H9 (cell line): ENCODE data around the gene TBC1D22A. TPM values are rescaled to one million over a fixed set of nuclear protein-coding genes. Genes with fewer than 3 reads are reported as not detected.

Experiments used
- DNase-seq: peaks from one replicate; pipeline ENCODE4 v3.0.0-alpha.2; 2017
- H2AFZ ChIP-seq: one replicate; pipeline ENCODE4 v1.6.1; 2013; ENCODE audit warnings: mild to moderate bottlenecking, low read length, control low read depth, moderate library complexity
- H2AK5ac ChIP-seq: 2 replicates; pipeline ENCODE4 v1.6.1; 2013; ENCODE audit warnings: low read length, control low read depth, mixed read lengths; ENCODE audit not compliant: insufficient read length
- H2BK120ac ChIP-seq: one replicate; pipeline ENCODE4 v1.6.1; 2013; ENCODE audit warnings: low read depth, mild to moderate bottlenecking, low read length, control low read depth, inconsistent platforms; ENCODE audit not compliant: poor library complexity, severe bottlenecking
- H2BK12ac ChIP-seq: 2 replicates; pipeline ENCODE4 v1.6.1; 2013; ENCODE audit warnings: low read length, control low read depth, mixed read lengths, low read depth; ENCODE audit not compliant: insufficient read length
- H2BK15ac ChIP-seq: 2 replicates; pipeline ENCODE4 v1.6.1; 2013; ENCODE audit warnings: low read depth, low read length, control low read depth
- H2BK20ac ChIP-seq: one replicate; pipeline ENCODE4 v1.6.1; 2013; ENCODE audit warnings: low read depth, mild to moderate bottlenecking, low read length, control low read depth, inconsistent platforms; ENCODE audit not compliant: poor library complexity, severe bottlenecking
- H2BK5ac ChIP-seq: 2 replicates; pipeline ENCODE4 v1.6.1; 2013; ENCODE audit warnings: low read length, control low read depth, mixed read lengths; ENCODE audit not compliant: insufficient read length
- H3K14ac ChIP-seq: 2 replicates; pipeline ENCODE4 v1.6.1; 2013; ENCODE audit warnings: low read length, control low read depth; ENCODE audit not compliant: insufficient read depth
- H3K18ac ChIP-seq: 2 replicates; pipeline ENCODE4 v1.6.1; 2013; ENCODE audit warnings: low read depth, mild to moderate bottlenecking, mixed read lengths, low read length, control low read depth; ENCODE audit not compliant: insufficient read length
- H3K23ac ChIP-seq: 2 replicates; pipeline ENCODE4 v1.6.1; 2013; ENCODE audit warnings: low read length, control low read depth, mixed read lengths, low read depth; ENCODE audit not compliant: insufficient read length
- H3K23me2 ChIP-seq: 2 replicates; pipeline ENCODE4 v1.6.1; 2013; ENCODE audit warnings: low read depth, mild to moderate bottlenecking, mixed read lengths, low read length, control low read depth; ENCODE audit not compliant: insufficient read length, poor library complexity, severe bottlenecking
- H3K27ac ChIP-seq: 2 replicates; pipeline ENCODE4 v1.5.1; 2013; ENCODE audit warnings: low read length, control low read depth, mixed read lengths, low read depth; ENCODE audit not compliant: insufficient read length
- H3K27me3 ChIP-seq: 2 replicates; pipeline ENCODE4 v1.6.1; 2013; ENCODE audit warnings: low read length, control low read depth, inconsistent platforms; ENCODE audit not compliant: insufficient read depth
- H3K4ac ChIP-seq: 2 replicates; pipeline ENCODE4 v1.6.1; 2013; ENCODE audit warnings: low read depth, mild to moderate bottlenecking, control low read depth, inconsistent platforms, low read length, moderate library complexity
- H3K4me1 ChIP-seq: 2 replicates; pipeline ENCODE4 v1.6.1; 2013; ENCODE audit warnings: low read length, control low read depth, inconsistent platforms; ENCODE audit not compliant: insufficient read depth
- H3K4me2 ChIP-seq: 2 replicates; pipeline ENCODE4 v1.6.1; 2013; ENCODE audit warnings: low read length, control low read depth, mixed read lengths; ENCODE audit not compliant: insufficient read length, insufficient read depth
- H3K56ac ChIP-seq: 2 replicates; pipeline ENCODE4 v1.6.1; 2013; ENCODE audit warnings: low read depth, mild to moderate bottlenecking, mixed read lengths, low read length, control low read depth; ENCODE audit not compliant: insufficient read length
- H3K79me1 ChIP-seq: 2 replicates; pipeline ENCODE4 v1.6.1; 2013; ENCODE audit warnings: low read depth, mild to moderate bottlenecking, moderate library complexity, low read length, control low read depth, inconsistent platforms; ENCODE audit not compliant: insufficient read depth, poor library complexity, severe bottlenecking
- H3K79me2 ChIP-seq: 2 replicates; pipeline ENCODE4 v1.6.1; 2013; ENCODE audit warnings: low read length, control low read depth, inconsistent platforms; ENCODE audit not compliant: insufficient read depth
- H3K9ac ChIP-seq: 2 replicates; pipeline ENCODE4 v1.6.1; 2013; ENCODE audit warnings: low read length, control low read depth, mixed read lengths; ENCODE audit not compliant: insufficient read length; ENCODE audit errors: extremely low read depth
- H3K9me3 ChIP-seq: one replicate; pipeline ENCODE4 v1.6.1; 2013; ENCODE audit warnings: low read depth, low read length, inconsistent platforms; ENCODE audit not compliant: control insufficient read depth
- H3T11ph ChIP-seq: one replicate; pipeline ENCODE4 v1.6.1; 2013; ENCODE audit warnings: mild to moderate bottlenecking, low read length, control low read depth, inconsistent platforms
- H4K20me1 ChIP-seq: one replicate; pipeline ENCODE4 v1.6.1; 2013; ENCODE audit not compliant: control insufficient read depth, insufficient read length, insufficient read depth
- H4K5ac ChIP-seq: 2 replicates; pipeline ENCODE4 v1.6.1; 2013; ENCODE audit warnings: low read depth, mild to moderate bottlenecking, mixed read lengths, low read length, control low read depth; ENCODE audit not compliant: insufficient read length
- H4K8ac ChIP-seq: replicated peaks from 2 replicates; pipeline ENCODE4 v1.6.1; 2013; ENCODE audit warnings: low read length, control low read depth, mixed read lengths, low read depth; ENCODE audit not compliant: insufficient read length
- H4K91ac ChIP-seq: 2 replicates; pipeline ENCODE4 v1.6.1; 2013; ENCODE audit warnings: low read depth, mild to moderate bottlenecking, moderate library complexity, mixed read lengths, low read length, control low read depth; ENCODE audit not compliant: insufficient read length
- H3K27ac Mint-ChIP-seq, 3 experiments: 2 replicates in 2 of 3; 3 replicates in 1 of 3; pipeline ENCODE4 v1.8.0; 2020 to 2021; ENCODE audit warnings: mixed read lengths in 3 of 3, mild to moderate bottlenecking in 1 of 3, moderate library complexity in 1 of 3
- H3K27me3 Mint-ChIP-seq: 2 replicates; pipeline ENCODE4 v1.8.0; 2021; ENCODE audit warnings: low read depth, mild to moderate bottlenecking, moderate library complexity, mixed read lengths
- H3K36me3 Mint-ChIP-seq, 3 experiments: 2 replicates in 2 of 3; 3 replicates in 1 of 3; pipeline ENCODE4 v1.8.0; 2020 to 2021; ENCODE audit warnings: low read depth in 3 of 3, mixed read lengths in 3 of 3; ENCODE audit not compliant: insufficient read depth in 1 of 3
- H3K4me1 Mint-ChIP-seq, 2 experiments: 2 replicates each; pipeline ENCODE4 v1.8.0; 2020; ENCODE audit warnings: mixed read lengths in 2 of 2
- H3K4me3 Mint-ChIP-seq, 2 experiments: 2 replicates in 1 of 2; 3 replicates in 1 of 2; pipeline ENCODE4 v1.8.0; 2020 to 2021; ENCODE audit warnings: mild to moderate bottlenecking in 2 of 2, mixed read lengths in 2 of 2, moderate library complexity in 1 of 2
- H3K9me3 Mint-ChIP-seq, 2 experiments: 2 replicates in 1 of 2; 3 replicates in 1 of 2; pipeline ENCODE4 v1.8.0; 2020; ENCODE audit warnings: mild to moderate bottlenecking in 2 of 2, mixed read lengths in 2 of 2, moderate library complexity in 1 of 2
- WGBS: extraction: QIAGEN DNeasy Blood & Tissue Kit; methylation state at CpG from one replicate; pipeline ENCODE4 v1.1.7; 2013; ENCODE audit warnings: missing lambda C conversion rate, low lambda C conversion rate, mixed read lengths; ENCODE audit not compliant: insufficient read length; ENCODE audit errors: extremely low coverage; 5-methylcytosine and 5-hydroxymethylcytosine counted together
- total RNA-seq: library from RNA; stranded (reverse); gene quantifications from 2 replicates; pipeline ENCODE4 v1.2.1, GENCODE V29; 2021
- TF ChIP-seq, protein P1 (sequence below): fragments of 200-600 bp; sonication (generic); conservative IDR thresholded peaks from 3 replicates; pipeline ENCODE4 v1.8.0; 2021; ENCODE audit warnings: antibody characterized with exemption, mild to moderate bottlenecking

TBC1D22A gene
- total RNA-seq, 1 experiment from 2014 or later, result 20.8 TPM

DNA sequence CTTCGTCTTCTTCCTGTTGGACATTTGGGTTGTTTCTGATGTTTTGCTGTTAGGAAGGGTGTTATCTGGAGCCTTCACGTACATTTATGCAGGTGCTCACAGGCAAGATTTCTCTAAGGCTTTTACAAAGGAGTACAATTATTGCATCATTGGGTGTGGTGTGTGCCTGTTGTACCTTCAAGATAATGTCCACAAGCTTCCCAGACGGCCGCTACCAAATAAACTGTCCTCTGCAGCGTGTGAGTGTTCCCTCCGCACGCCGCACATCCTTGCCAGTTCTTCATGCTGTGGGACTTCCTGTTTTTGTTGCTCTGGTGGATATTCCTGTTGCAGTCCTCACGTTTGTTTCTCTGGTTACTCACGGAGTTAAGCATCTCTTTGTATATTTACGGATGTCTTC, 133.3 kb downstream of the TBC1D22A start:
- no peaks in the 10 kb centered on the region for H3K23me2 ChIP-seq
- Mint-ChIP-seq H3K9me3 (no peaks in the 10 kb centered on the region), H3K27me3 (no peaks in the 10 kb centered on the region), H3K27ac (no peak overlapping the region; a peak in 1 of 7 replicates), H3K36me3 (peaks cover 8 to 44% (median 20%) of the 10 kb centered on the region in 3 experiments; a peak in 6 of 7 replicates), H3K4me3 (no peak overlapping the region), H3K4me1 (peaks cover 0 to 5% of the 10 kb centered on the region in 2 experiments; a peak in 2 of 4 replicates)
- peaks cover 2% of the 10 kb centered on the region; the same call in 1 of the 2 replicates for H3K79me2 ChIP-seq
- no peak overlapping the region for H2AFZ ChIP-seq
- H3K18ac ChIP-seq, result no peak overlapping the region
- H3K23ac ChIP-seq, result no peak overlapping the region
- no peak overlapping the region for H2AK5ac ChIP-seq
- H3T11ph ChIP-seq, result no peak overlapping the region
- H3K79me1 ChIP-seq, result peaks cover 2% of the 10 kb centered on the region
- no peak for DNase-seq
- no peak overlapping the region for H2BK5ac ChIP-seq
- H3K4ac ChIP-seq, result no peak overlapping the region
- H2BK15ac ChIP-seq, result no peak overlapping the region
- no peak overlapping the region for H3K14ac ChIP-seq
- no peak overlapping the region for H3K9ac ChIP-seq
- H3K56ac ChIP-seq, result no peak overlapping the region
- no peak overlapping the region for H3K27ac ChIP-seq
- no peak overlapping the region for H2BK120ac ChIP-seq
- no peak overlapping the region for H2BK20ac ChIP-seq
- no peak overlapping the region for H3K4me2 ChIP-seq
- no peak overlapping the region for H4K8ac ChIP-seq
- H3K27me3 ChIP-seq, result no peaks in the 10 kb centered on the region
- no peaks in the 10 kb centered on the region for H3K9me3 ChIP-seq
- H4K91ac ChIP-seq, result no peak overlapping the region
- no peak overlapping the region for H4K5ac ChIP-seq
- H4K20me1 ChIP-seq, result no peaks in the 10 kb centered on the region
- H2BK12ac ChIP-seq, result no peak overlapping the region
- TF ChIP-seq, protein P1, sequence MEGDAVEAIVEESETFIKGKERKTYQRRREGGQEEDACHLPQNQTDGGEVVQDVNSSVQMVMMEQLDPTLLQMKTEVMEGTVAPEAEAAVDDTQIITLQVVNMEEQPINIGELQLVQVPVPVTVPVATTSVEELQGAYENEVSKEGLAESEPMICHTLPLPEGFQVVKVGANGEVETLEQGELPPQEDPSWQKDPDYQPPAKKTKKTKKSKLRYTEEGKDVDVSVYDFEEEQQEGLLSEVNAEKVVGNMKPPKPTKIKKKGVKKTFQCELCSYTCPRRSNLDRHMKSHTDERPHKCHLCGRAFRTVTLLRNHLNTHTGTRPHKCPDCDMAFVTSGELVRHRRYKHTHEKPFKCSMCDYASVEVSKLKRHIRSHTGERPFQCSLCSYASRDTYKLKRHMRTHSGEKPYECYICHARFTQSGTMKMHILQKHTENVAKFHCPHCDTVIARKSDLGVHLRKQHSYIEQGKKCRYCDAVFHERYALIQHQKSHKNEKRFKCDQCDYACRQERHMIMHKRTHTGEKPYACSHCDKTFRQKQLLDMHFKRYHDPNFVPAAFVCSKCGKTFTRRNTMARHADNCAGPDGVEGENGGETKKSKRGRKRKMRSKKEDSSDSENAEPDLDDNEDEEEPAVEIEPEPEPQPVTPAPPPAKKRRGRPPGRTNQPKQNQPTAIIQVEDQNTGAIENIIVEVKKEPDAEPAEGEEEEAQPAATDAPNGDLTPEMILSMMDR, result no peak
- no CpG with 5 or more reads among the region's 11 CpGs for WGBS
- H3K4me1 ChIP-seq, result no peaks in the 10 kb centered on the region
